ENCODE results near the gene MAOA.
"Not testable (repeated sequence)": the region's sequence is repeated elsewhere in the genome, so short reads cannot be mapped to it uniquely, and the experiment has no call there.

MAOA gene

DNA sequence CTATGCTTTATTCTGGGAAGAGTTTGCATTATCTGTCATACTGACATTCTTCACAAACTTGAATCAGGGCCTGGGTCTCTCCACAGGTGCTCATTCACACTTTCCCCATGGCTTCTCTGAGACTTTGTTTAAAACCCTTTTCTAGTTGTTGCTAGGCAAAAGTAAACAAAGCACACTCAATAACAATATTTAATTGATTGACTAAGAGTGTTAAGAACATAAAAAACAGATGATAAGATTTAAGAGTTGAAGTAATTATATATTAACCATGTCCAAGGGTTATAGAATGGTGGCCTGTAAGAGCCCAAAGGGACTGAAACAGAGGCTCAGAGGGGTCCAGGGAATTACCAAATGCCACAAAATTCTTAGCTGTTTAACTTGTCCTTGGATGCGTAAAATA lies 7.1 kb downstream of the MAOA start:
- no peak for DNase-seq

DNA sequence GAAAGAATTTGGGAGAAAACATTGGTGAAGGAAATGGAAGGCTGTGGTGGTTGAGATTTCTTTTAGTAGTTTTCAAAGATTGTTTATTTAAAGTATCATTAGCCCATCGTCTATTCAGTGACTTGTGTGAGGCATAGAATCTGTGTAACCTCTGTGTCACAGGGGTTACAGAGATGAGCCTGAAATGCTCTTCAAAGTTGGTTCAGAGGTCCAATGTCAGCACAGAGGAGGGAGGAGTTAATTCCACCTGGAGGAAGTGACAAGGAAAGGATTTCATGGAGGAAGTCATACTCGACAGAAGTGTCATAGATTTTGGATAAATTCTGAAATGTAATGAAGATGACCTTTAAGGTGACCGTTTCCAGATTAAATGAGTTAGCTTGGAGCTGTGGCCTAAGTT lies 8.2 kb downstream of the MAOA start:
- DNase-seq, result no peak

DNA sequence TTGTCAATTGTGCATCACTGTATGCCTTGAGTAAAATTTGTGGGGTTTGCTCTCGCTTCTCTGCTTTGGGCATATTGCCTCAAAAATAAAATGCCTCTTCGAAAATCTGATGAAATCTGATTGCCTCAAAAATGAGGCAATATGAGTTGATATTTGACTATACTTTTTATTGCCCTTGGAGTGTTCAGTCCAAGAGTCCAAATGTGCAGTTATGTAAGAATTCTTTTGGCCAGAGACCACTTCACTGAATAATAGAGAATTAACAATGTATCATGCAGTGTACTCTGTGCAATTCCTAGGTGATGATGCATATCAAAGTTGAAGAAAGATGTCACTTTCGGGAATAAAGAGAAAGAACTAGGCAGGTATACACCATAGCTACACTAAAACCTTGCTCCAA lies 8.6 kb downstream of the MAOA start:
- DNase-seq, result no peak

DNA sequence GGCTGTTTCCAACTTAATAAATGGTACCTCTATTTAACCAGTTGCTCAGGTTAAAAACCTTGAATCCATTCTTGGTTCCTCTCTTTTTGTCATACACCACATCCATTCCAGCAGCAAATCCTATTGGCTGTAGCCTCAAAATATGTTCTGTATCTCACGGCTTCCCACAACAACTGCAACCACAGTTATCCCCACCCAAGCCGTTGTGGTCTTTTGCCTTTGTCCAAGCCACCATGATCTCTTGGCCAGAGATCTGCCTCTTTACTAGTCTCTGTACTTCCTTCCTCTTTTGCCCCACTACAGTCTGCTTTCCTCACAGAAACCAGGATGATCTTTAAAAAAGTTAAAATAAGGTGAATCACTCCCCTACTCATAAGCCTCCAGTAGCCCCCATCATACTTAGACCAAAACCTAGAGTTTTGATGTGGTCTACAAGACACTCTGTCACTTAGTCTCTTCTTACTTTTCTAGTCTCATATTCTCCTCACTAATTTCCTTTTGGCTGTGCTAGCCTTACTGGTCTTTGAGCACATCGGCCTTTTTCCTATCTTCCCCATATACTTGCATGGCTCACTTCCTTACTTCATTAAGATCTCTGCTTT lies 10.3 kb downstream of the MAOA start:
- no peak for DNase-seq

DNA sequence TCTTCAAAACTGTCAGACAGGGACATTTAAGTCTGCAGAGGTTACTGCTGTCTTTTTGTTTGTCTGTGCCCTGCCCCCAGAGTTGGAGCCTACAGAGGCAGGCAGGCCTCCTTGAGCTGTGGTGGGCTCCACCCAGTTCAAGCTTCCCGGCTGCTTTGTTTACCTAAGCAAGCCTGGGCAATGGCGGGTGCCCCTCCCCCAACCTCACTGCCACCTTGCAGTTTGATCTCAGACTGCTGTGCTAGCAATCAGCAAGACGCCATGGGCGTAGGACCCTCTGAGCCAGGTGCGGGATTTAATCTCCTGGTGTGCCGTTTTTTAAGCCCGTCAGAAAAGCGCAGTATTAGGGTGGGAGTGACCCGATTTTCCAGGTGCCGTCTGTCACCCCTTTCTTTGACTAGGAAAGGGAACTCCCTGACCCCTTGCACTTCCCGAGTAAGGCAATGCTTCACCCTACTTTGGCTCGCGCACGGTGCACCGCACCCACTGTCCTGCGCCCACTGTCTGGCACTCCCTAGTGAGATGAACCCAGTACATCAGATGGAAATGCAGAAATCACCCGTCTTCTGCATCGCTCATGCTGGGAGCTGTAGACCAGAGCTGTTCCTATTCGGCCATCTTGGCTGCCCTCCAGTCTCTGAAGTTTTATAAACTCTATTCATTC lies 20.0 kb downstream of the MAOA start:
- not testable (repeated sequence) for DNase-seq

DNA sequence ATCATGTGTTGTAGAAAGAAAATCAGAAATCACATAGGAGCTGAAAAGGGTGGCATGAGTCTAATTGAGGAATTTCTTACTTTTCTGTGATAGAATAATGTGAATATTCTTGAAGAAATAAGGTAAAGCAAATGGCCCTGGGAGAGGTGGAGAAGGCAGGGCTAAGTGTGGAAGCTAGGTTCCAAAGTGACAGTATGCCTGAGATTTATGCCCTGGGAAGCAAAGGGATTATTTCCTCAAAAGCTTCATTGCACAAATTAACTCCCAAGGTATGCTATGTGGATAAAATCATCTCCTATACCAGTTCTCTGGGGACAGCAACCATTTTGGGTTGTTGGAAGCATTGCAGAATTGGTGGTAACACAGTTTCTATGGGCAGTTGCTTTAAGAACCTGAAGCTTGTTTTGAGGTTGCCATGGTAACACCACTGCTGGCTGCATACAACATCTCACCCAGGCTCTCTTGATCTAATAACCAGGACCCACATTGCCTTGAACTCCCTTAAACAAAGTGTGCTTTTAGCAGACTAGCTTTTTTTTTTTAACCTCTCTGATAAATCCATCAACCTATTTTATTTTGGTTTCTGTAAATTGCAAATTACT lies 21.0 kb downstream of the MAOA start:
- no peak for DNase-seq

DNA sequence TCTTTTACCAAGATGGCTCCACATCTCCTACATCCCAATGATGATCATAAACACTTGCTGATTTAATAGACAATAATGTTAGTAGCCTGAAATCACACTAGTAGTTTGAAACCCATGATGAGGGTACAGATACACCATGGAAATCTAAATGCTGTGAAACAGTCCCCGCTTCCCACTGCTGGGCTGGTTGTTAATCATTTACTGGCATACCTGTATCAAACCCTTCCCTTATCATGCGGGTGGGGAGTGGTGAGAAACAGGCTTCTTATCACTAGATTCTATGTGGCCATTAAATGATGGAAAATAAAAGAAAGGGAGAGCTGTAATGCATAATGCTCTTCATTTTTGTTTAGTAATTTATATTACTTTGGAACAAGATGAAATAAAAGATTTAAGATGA lies 21.9 kb downstream of the MAOA start:
- DNase-seq, result no peak

DNA sequence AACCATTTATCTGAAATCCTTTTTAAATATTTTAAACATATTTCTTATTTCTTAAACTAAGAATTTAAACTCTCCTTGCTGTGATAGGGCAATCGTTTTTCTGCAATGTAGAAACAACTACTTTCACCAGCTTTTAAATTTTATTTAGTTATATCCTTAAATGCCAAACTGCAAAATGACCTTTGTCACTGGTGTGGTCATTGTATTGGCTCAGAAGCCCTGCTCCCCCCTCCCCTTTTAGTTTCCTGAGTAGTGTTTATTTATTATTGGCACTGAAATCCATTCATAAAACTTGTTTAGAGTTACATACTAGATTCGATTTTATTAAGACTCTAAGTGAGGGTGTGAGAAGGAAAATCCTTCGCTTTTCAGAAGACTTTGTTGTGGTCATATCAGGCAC lies 23.0 kb downstream of the MAOA start:
- no peak for DNase-seq

DNA sequence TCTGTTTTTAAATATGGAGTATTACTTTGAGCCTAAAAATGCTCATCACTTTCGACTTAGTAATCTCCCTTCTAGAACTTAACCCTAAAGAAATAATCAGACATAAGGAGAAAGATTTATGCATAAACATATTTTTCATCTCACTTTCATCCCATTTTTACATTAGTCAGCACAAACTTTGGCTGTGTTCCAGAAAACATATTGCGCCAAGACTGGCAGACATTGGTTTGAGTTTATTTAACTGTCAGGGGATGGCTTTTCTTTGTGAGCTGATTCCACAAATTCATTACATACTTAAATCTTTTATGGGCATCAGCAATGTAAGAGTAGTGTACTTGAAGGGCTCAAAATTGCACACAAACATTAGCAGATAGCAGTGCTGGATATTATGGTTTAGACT lies 23.7 kb downstream of the MAOA start:
- no peak for DNase-seq

DNA sequence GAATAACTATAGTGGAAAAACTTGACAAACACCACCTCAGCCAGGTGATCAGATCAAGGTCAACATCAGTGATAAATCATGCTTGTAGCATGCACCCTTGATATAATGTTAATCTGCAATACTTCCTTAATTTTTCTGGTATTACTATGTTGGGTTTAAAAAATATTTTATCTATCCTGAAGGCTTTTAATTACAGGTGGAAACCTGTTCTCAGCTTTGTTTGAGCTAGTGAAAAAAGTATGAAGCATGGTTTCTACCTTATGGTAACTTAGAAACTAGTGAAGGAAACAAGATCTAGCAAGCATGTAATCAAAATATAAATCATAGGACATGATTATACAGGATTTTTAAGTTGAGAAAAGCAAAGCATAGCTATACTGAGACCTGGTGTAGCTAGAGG lies 26.6 kb downstream of the MAOA start:
- no peak for DNase-seq

DNA sequence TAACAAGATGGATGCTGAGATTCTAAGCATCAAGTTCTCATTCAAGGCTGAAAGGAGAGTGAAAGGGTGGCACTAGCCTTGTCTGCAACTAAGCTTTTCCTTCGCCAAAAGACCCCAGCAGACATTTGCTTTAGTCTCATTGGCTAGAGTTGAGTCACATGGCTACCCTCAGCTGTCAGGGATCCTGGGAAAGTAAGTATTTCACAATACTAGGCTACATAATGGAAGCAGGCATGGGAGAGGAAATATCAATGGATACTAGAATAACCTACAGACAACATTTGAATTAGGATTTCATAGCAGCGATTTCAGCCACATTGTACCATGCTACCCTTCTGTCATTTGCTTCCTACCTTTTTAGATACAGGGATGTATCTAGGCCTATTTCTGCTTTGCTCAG lies 29.1 kb downstream of the MAOA start:
- DNase-seq, result no peak

DNA sequence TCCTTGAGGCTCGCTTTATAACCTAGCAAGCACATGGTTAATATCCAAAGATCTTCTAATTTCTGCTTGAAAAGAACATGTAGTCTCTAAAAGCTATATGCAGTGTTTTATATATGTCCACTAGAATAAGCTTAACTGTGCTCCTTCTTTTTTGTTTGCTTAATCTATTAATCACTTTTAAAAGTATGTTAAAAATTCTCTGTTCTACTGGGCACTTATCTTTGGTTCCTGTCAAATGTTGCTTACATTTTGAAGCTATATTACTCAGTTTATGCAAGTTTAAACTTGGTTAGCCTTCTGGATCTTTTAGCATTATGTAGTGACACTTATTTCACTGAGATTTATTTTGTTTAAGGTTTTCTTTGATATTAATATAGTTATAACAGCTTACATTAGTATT lies 32.5 kb downstream of the MAOA start:
- peak; percentile 23 for DNase-seq

DNA sequence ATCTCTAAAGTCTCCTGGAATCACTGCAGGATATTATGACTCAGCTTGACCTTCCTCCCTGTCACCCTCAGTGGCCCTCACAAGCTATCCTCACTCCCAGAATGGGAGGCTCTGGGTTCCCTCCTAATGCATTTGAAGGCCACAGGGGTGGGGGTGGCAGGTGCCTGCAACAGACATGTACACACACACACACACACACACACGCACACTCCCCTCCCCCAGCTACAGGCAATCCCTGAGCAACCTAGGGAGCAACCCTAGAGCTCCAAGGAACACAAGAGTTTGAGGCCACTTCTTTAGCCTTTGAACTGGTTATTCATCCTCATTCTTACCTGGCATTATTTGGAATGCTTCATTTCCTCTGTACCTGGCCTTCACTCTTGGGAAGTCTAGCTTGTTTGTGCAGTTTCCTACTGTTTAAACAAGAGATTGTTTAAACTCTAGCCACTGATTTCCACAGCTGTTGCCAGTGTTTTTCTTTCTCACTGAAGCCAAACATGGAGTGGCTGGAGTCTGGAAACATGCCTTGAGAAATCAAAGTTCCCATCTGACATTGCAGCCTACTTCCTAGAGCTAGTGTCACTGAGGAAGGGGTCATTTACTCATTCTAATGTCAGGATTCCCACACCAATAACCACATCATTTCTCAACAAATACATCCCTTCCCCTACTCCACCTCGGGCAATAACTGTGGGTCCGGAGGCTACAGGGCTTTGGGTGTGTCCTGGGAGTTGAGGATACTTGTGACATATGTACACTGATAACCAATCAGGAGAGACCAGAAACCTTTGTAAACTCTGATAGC lies 37.7 kb downstream of the MAOA start:
- DNase-seq, result no peak

DNA sequence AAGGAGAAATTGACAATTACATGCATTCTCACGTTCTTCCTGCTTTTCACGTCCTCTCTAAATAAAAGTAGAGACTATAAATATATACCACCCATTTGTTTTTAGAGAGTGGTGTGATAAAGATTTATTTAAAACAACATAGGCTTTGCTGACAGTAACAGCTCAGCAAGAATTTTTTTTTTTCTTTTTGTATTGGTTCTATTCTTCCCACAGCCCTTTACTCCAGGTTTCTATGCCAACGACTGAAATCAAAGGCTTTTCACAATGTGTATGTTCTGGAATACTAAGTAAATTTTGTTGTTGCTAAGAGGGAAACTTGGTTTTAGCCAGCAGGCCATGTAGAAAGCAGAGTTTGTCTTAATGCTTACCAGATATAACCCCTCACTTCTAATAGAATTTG lies 43.4 kb downstream of the MAOA start:
- DNase-seq, result no peak

DNA sequence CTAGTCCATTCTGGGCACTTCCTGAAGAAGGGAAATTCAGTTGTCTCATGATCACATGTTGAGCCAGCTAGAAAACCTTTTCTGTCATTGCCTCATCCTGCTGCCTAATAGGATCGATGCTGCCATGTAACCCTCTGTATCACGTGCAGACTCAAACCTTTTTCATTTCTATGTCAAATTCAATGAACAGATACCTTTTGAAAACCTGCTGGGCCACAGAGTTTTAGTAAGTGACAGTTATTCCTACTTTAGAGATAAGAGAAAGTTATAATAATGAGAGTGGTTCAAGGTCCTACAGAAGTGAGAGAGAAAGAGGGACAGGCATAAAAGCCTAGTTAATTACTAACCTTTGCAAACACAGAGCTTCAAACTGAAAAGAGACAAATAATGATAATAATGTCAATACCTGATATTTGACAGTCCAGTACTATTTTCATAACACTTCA lies 46.0 kb downstream of the MAOA start:
- DNase-seq, result no peak

DNA sequence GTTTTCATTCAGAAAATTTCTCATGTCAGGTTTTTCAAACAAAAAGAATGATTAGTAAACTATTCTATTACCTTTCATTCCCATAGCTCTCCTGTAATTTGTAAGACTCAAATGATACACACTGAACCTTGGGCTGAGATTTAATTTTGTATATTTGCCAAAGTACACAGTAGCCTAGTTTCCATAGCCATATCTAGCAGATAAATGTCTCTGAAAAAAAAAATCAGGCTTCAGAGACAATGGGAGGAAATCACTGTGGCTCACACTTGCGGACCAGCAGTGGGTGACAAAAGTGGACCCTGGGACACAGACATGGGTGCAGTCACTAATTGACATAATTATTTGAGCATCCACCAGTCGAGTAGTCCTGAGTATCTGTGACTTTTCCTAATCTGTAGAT lies 46.6 kb downstream of the MAOA start:
- DNase-seq, result no peak

DNA sequence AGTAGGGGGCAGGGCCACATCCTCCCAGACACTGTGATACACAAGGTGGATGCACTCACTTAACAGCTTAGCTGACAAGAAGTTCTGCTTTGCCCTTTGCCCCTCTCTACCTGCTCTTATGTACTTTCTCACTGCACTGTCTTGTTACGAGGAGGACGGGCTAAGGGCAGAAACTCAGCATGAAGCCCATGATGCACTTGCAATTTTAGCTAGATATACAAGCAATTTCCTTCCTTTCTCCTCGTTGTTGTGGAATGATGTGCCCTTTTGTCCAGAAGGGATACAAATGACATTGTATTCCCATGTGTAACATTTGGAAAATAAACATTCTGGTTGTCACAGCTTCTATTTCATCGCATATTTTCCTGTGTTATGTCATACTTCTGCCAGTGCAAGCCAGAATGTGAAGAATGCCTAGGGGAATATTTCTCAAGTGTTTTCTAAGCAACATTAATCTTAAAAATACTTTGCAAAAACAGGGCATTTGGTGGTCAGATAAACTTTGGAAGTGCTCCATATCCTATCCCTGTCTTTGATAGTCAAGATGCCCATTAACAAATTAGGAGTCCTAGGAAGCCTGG lies 47.2 kb downstream of the MAOA start:
- DNase-seq, result peak; percentile 85

DNA sequence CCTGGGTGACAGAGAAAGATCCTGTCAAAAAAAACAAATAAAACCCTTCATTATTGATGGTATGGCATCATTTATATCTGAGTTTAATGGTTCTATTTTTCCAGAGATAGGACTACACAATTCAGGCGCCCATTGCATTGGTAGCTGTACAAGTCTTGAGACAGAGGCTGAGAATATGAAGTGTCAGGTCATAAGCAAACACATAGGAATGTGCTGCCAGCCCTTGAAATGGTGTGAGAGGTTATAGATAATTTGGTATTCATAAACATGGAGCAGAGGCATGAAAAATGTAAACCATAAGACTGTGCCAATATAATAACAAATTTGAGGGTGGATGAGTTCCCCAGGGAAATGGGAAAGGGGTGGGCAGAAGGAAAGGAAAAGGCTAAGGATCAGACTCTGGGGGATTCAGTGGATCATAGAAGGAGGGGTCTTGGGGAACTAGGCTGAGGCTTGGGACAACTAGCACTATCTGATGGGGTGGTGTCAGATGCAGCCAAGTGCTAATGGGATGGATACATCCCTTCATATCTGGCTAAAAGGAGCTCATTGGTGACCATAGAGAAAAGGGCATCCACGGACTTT lies 50.8 kb downstream of the MAOA start:
- DNase-seq, result peak; percentile 40

DNA sequence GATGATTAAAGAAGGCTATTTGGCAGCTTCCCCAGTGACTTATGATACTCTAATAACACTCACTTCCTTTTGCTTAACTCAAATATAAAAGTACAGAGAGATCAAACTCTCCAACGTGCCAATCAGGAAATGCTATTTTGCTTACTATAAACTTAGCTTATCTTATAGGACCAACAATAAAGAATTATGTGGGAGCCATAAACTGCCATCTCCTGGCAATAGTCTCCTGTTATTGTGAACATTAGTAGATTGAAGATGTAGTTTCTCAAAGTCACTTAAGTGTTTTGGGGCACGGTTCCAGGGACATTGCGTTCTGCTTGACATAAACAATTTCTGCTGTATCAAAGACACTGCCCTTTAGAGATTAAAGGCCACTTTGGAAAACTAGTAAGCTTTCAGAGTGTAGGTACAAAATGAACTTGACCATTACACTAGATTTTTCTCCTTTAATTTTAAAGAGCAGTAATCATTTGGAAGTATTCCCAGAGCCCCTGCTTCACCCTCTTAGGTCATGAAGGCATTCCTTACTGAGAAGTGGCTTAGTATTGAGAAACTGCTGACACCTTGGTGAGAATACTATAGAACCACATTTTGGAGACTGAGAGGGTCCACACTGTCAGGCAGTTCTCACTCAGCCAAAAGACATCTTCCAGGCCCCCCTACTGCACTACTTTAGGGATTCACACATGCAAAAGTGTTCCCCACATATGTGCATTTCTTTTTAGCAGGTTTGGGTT lies 51.9 kb downstream of the MAOA start:
- DNase-seq, result no peak

DNA sequence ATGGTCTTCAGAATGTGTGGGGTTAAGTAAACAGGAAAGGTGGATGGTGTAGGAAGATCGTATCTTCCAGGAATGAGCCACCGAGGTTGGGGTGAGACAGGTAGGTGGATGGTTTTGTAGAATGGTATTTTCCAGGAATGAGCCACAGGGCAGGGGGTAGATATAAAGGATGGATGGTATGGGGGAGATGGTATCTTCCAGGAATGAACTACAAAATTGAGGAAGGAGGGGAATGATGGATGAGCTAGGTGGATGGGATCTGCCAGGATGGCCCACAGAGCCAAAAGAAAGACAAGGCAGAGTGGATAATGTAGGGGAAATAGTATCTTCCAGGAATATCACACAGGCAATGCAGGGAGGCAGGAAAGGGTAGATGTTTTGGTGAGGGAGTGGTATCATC lies 60.0 kb downstream of the MAOA start:
- no peak for DNase-seq

DNA sequence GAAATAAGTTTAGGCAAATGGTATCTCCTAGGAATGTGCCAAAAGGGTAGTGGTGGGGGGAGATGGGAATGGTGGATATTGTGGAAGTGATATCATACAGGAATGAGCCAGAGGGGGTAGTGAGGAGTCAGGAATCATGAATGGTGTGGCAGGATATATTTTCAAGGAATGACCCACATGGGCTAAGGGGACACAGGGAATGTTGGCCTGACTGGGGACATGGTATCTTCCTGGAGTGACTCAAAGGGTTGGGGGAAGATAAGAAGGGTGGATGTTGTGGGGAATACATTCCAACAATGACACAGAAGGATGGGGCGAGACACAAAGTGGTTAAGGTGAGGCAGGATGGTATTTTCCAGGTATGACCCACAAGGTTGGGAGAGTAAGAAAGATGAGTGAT lies 60.6 kb downstream of the MAOA start:
- no peak for DNase-seq

DNA sequence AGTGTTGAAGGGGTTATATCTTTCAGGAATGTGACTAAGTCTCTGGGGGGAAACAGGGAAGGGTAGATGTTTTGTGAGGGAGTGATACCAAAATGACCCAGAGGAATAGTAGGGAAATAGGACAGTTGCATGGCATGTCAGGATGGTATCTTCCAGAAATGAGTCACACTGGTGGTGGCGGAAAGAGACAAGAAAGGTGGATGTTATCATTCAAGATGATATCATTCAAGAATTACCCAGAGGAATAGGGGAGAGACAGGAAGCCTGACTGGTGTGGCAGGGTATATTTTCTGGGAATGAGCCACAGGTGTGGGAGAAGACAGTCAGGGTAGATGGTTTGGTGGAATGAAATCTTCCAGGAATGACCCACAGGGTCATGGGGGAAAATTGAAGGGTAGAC lies 61.1 kb downstream of the MAOA start:
- DNase-seq, result no peak

Data from fibroblast of skin of back (primary cell).